ENCODE data around the gene A3GALT2. TPM values are rescaled to one million over a fixed set of nuclear protein-coding genes. Genes with fewer than 3 reads are reported as not detected.
"Not testable (repeated sequence)": the region's sequence is repeated elsewhere in the genome, so short reads cannot be mapped to it uniquely, and the experiment has no call there.

Gene A3GALT2
- total and polyA plus RNA-seq, 4 donors, result not detected

DNA sequence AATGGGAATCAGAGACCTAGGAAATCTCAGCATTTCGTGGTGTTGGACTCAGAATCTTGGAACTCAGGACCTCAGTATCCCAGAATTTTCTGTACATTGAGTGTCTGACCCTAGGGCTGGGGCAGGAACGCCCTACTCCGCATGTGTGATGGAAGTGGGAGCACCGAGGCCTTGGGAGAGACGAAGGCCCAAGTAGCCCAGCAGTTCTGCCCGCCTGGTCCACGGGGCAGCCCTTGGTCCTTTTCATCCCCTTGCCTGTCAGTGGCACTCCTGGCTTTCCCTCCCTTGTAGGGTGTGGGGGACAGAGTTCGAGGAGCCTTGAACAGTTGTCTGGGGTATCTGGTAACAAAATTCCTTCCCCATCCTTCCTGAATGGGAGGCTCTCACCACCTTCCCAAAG is 10.2 kb downstream of the A3GALT2 start (continued):
- TF ChIP-seq NR2F2 (IDR thresholded peaks at IDR 0.05), result no peak

DNA sequence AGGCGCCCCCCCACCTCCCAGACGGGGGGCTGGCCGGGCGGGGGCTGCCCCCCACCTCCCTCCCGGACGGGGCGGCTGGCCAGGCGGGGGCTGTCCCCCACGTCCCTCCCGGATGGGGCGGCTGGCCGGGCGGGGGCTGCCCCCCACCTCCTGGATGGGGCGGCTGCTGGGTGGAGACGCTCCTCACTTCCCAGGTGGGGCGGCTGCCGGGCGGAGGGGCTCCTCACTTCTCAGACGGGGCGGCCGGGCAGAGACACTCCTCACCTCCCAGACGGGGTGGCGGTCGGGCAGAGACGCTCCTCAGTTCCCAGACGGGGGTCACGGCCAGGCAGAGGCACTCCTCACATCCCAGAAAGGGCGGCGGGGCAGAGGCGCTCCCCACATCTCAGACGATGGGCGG is 11.5 kb downstream of the A3GALT2 start:
- not testable (repeated sequence) for H3K4me1 ChIP-seq (ENCODE audit: control insufficient read depth in 4 of 4, insufficient read depth in 4 of 4, low read length in 3 of 4); H3K27ac ChIP-seq (ENCODE audit: low read depth in 1 of 2, low read length in 2 of 2); DNase-seq (ENCODE audit: low spot score); H3K36me3 ChIP-seq (ENCODE audit: control insufficient read depth in 4 of 4, insufficient read depth in 3 of 4, low read depth in 1 of 4, low read length in 3 of 4); H3K9ac ChIP-seq (ENCODE audit: low read depth in 1 of 2, low read length in 2 of 2); H3K27me3 ChIP-seq (ENCODE audit: control insufficient read depth in 4 of 4, insufficient read depth in 4 of 4, low read length in 3 of 4); H3K9me3 ChIP-seq (ENCODE audit: control insufficient read depth in 4 of 4, low read length in 3 of 4); H3K4me3 ChIP-seq (ENCODE audit: low read depth in 1 of 3, low read length in 3 of 3)
- 96% methylated on average over 32 of the region's 32 CpGs for WGBS

DNA sequence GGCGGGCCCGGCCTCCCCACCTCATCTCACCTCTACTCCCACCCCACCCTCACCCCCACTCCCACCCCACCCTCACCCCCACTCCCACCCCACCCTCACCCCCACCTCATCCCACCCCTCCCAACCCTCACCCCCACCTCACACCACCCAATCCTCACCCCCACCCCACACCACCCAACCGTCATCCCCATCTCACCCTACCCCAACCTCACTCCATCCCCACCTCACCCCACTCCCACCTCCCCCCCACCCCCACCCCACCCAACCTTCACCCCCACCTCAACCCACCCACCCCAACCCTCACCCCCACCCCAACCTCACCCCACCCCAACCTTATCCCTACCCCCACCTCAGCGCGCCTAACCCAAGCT is 13.4 kb downstream of the A3GALT2 start:
- no peak for DNase-seq (ENCODE audit: low spot score)
- Histone ChIP-seq H3K4me1 (ENCODE audit: control insufficient read depth in 4 of 4, insufficient read depth in 4 of 4, low read length in 3 of 4) (peaks cover 0 to 6% (median 3%) of the 10 kb centered on the region in 4 donors), H3K27ac (ENCODE audit: low read depth in 1 of 2, low read length in 2 of 2) (no peak overlapping the region), H3K27me3 (ENCODE audit: control insufficient read depth in 4 of 4, insufficient read depth in 4 of 4, low read length in 3 of 4) (no peaks in the 10 kb centered on the region), H3K4me3 (ENCODE audit: low read depth in 1 of 3, low read length in 3 of 3) (no peak overlapping the region), H3K9ac (ENCODE audit: low read depth in 1 of 2, low read length in 2 of 2) (no peak overlapping the region), H3K36me3 (ENCODE audit: control insufficient read depth in 4 of 4, insufficient read depth in 3 of 4, low read depth in 1 of 4, low read length in 3 of 4) (no peaks in the 10 kb centered on the region), H3K9me3 (ENCODE audit: control insufficient read depth in 4 of 4, low read length in 3 of 4) (no peaks in the 10 kb centered on the region)
- 84% methylated on average over 5 of the region's 5 CpGs for WGBS
- TF ChIP-seq EGR1 (IDR thresholded peaks at IDR 0.05; ENCODE audit: low read depth in 2 of 2) (no peak), HNF4A (conservative IDR thresholded peaks at IDR 0.05) (no peak)
- TF ChIP-seq, protein P1, sequence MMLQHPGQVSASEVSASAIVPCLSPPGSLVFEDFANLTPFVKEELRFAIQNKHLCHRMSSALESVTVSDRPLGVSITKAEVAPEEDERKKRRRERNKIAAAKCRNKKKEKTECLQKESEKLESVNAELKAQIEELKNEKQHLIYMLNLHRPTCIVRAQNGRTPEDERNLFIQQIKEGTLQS (IDR thresholded peaks at IDR 0.05), result no peak

DNA sequence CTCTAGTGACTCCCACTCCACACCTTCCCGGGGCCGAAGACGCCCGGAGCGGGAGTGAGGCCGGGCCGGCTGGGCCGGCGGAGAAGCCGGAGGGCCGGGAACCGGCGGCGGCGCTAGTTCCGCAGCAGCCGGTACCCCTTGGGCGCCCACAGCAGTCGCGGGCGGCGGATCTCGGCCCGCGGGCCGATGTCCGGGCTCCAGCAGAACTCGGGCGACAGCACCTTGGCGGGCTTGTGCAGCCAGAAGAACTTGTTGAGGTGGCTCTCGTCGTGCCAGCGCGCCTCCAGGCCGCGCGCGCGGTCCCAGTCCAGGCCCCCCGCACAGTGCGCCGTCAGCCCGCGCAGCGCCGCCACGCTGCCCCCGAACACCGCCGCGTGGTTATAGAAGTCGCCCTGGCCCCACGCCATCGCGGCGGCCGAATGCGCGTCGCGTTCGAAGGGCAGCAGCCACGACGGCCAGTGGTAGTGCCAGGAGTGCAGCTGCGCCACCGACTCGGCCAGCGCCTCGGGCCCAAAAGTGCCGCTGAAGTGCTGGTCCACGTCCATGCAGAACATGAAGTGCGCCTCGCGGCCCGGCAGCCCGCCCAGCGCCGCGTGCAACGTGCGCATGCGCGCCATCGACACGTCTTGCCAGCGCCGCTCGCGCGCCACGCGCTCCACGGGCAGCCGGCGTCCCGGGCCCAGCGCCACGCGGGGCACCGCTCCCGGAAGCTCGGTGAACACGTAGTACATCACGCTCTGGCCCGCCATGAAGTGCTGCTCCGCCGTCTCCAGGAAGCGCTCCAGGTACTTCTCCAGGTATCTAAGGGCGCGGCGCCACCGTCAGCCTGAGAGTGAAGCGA is 14.0 kb downstream of the A3GALT2 start:
- Histone ChIP-seq H3K4me1 (ENCODE audit: control insufficient read depth in 4 of 4, insufficient read depth in 4 of 4, low read length in 3 of 4) (peaks cover 0 to 6% (median 3%) of the 10 kb centered on the region in 4 donors), H3K9me3 (ENCODE audit: control insufficient read depth in 4 of 4, low read length in 3 of 4) (no peaks in the 10 kb centered on the region), H3K4me3 (ENCODE audit: low read depth in 1 of 3, low read length in 3 of 3) (peak overlapping the region in 1 of 3 donors; percentile 31), H3K27ac (ENCODE audit: low read depth in 1 of 2, low read length in 2 of 2) (no peak overlapping the region), H3K9ac (ENCODE audit: low read depth in 1 of 2, low read length in 2 of 2) (no peak overlapping the region), H3K27me3 (ENCODE audit: control insufficient read depth in 4 of 4, insufficient read depth in 4 of 4, low read length in 3 of 4) (no peaks in the 10 kb centered on the region), H3K36me3 (ENCODE audit: control insufficient read depth in 4 of 4, insufficient read depth in 3 of 4, low read depth in 1 of 4, low read length in 3 of 4) (no peaks in the 10 kb centered on the region)
- 24% methylated on average over 113 of the region's 113 CpGs for WGBS
- no peak for DNase-seq (ENCODE audit: low spot score)
- no peak for TF ChIP-seq HNF4A (conservative IDR thresholded peaks at IDR 0.05)
- no peak for TF ChIP-seq FOXA1 (IDR thresholded peaks at IDR 0.05)
- TF ChIP-seq FOXA2 (IDR thresholded peaks at IDR 0.05), result no peak
- no peak for TF ChIP-seq NR2F2 (IDR thresholded peaks at IDR 0.05)
- no peak for TF ChIP-seq SP1 (IDR thresholded peaks at IDR 0.05)
- no peak for TF ChIP-seq HNF4G (IDR thresholded peaks at IDR 0.05)
- no peak for TF ChIP-seq RXRA (IDR thresholded peaks at IDR 0.05)
- TF ChIP-seq, protein P2, sequence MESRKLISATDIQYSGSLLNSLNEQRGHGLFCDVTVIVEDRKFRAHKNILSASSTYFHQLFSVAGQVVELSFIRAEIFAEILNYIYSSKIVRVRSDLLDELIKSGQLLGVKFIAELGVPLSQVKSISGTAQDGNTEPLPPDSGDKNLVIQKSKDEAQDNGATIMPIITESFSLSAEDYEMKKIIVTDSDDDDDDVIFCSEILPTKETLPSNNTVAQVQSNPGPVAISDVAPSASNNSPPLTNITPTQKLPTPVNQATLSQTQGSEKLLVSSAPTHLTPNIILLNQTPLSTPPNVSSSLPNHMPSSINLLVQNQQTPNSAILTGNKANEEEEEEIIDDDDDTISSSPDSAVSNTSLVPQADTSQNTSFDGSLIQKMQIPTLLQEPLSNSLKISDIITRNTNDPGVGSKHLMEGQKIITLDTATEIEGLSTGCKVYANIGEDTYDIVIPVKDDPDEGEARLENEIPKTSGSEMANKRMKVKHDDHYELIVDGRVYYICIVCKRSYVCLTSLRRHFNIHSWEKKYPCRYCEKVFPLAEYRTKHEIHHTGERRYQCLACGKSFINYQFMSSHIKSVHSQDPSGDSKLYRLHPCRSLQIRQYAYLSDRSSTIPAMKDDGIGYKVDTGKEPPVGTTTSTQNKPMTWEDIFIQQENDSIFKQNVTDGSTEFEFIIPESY (IDR thresholded peaks at IDR 0.05), result no peak
- TF ChIP-seq, protein P3, sequence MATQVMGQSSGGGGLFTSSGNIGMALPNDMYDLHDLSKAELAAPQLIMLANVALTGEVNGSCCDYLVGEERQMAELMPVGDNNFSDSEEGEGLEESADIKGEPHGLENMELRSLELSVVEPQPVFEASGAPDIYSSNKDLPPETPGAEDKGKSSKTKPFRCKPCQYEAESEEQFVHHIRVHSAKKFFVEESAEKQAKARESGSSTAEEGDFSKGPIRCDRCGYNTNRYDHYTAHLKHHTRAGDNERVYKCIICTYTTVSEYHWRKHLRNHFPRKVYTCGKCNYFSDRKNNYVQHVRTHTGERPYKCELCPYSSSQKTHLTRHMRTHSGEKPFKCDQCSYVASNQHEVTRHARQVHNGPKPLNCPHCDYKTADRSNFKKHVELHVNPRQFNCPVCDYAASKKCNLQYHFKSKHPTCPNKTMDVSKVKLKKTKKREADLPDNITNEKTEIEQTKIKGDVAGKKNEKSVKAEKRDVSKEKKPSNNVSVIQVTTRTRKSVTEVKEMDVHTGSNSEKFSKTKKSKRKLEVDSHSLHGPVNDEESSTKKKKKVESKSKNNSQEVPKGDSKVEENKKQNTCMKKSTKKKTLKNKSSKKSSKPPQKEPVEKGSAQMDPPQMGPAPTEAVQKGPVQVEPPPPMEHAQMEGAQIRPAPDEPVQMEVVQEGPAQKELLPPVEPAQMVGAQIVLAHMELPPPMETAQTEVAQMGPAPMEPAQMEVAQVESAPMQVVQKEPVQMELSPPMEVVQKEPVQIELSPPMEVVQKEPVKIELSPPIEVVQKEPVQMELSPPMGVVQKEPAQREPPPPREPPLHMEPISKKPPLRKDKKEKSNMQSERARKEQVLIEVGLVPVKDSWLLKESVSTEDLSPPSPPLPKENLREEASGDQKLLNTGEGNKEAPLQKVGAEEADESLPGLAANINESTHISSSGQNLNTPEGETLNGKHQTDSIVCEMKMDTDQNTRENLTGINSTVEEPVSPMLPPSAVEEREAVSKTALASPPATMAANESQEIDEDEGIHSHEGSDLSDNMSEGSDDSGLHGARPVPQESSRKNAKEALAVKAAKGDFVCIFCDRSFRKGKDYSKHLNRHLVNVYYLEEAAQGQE (IDR thresholded peaks at IDR 0.05), result no peak
- no peak for TF ChIP-seq YY1 (IDR thresholded peaks at IDR 0.05)
- TF ChIP-seq, protein P4, sequence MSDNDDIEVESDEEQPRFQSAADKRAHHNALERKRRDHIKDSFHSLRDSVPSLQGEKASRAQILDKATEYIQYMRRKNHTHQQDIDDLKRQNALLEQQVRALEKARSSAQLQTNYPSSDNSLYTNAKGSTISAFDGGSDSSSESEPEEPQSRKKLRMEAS (IDR thresholded peaks at IDR 0.05), result no peak
- TF ChIP-seq, protein P1 (IDR thresholded peaks at IDR 0.05), result no peak
